Measurements from ENCODE around the gene SLC25A5.
A peak's percentile ranks its signal among the peaks of the same experiment; 100 is the strongest.

Gene SLC25A5

GRCh38 chrX:119512146-119512800 is 44.0 kb downstream of the SLC25A5 start:
- peak; percentile 9 for DNase-seq

DNA sequence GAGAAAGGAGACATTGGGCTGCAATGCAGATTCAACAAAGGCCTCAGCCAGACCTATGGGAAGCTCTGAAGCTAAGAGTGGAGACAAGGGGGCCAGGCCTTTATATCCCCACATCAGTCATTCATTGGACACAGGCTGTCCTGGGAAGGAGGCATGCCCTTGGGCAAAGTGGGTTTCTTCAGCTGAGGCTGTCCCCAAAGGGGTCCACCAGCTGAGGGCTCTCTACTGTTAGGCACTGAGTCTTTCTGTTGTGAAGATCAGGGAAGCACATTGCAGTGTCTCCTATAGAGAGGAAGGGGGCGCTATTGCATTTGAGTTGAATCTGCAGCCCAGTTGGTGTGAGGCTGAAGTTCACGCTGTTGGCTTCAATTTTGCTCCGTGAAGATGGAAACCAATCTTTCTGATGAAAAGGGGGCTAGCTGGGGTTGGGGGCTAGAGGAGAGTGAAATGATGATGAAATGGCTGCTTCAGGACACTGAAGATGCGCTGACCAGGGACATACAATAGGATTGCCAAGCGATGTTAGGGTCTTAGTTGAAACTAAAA is 48.0 kb downstream of the SLC25A5 start:
- DNase-seq = no peak

GRCh38 chrX:119518371-119518770 is 50.1 kb downstream of the SLC25A5 start:
- DNase-seq = no peak
